Astrocyte (in vitro differentiated cells and primary cell): ENCODE measurements around the gene MRPL1.

Experiments
- CTCF ChIP-seq: IDR thresholded peaks from 2 replicates; pipeline ENCODE4 v1.5.1; 2011; ENCODE audit warnings: low read depth, mild to moderate bottlenecking, inconsistent platforms, low read length, moderate library complexity; ENCODE audit not compliant: insufficient read depth
- EZH2 ChIP-seq: IDR thresholded peaks from 2 replicates; pipeline ENCODE4 v1.6.1; 2012; ENCODE audit warnings: mild to moderate bottlenecking, low read length, inconsistent platforms; ENCODE audit not compliant: insufficient read depth

- no peak for TF ChIP-seq CTCF
- no peak for TF ChIP-seq EZH2
Measured at GRCh38 chr4:77956917-77957316, 94.3 kb downstream of the MRPL1 start.
